GM11168 (cell line): Measurements from ENCODE around the gene SLC22A14.
"Not testable (repeated sequence)": the region's sequence is repeated elsewhere in the genome, so short reads cannot be mapped to it uniquely, and the experiment has no call there.

ENCODE experiments used
- in situ Hi-C: fragments of 300-500 bp; cut with MboI; formaldehyde crosslinking; loops from one replicate; pipeline ENCODE4 v1.12.0; 2022; ENCODE audit warnings: low sequenced_read_pairs; ENCODE audit not compliant: unreplicated experiment

Gene SLC22A14, protein sequence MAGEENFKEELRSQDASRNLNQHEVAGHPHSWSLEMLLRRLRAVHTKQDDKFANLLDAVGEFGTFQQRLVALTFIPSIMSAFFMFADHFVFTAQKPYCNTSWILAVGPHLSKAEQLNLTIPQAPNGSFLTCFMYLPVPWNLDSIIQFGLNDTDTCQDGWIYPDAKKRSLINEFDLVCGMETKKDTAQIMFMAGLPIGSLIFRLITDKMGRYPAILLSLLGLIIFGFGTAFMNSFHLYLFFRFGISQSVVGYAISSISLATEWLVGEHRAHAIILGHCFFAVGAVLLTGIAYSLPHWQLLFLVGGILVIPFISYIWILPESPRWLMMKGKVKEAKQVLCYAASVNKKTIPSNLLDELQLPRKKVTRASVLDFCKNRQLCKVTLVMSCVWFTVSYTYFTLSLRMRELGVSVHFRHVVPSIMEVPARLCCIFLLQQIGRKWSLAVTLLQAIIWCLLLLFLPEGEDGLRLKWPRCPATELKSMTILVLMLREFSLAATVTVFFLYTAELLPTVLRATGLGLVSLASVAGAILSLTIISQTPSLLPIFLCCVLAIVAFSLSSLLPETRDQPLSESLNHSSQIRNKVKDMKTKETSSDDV

GRCh38 chr3:38281895-38282686, at the start of gene SLC22A14:
SLC22A14 (plus strand) TSS chr3:38282294; CDS start chr3:38306027, 23,733 bp downstream.
- in situ Hi-C loops, result no loop called here

DNA sequence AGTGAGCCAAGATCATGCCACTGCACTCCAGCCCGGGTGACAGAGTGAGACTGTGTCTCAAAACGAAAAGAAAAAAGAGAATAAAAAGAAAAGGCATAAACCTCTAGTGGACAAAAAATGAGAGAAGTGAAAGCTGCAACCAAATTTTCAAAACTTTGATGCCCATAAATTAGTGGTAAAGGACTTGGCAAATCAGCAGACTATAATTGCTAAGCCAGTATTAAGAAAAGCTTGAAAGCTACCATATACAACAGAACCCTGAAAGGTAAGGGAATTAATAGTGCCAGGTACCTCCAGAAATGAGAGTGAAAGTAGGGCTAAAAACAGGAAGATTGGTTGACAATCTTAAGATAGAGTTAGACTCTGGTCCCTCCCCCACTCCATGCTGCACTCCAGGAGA, 49.4 kb upstream of the SLC22A14 start:
- in situ Hi-C loops, result no loop called here

DNA sequence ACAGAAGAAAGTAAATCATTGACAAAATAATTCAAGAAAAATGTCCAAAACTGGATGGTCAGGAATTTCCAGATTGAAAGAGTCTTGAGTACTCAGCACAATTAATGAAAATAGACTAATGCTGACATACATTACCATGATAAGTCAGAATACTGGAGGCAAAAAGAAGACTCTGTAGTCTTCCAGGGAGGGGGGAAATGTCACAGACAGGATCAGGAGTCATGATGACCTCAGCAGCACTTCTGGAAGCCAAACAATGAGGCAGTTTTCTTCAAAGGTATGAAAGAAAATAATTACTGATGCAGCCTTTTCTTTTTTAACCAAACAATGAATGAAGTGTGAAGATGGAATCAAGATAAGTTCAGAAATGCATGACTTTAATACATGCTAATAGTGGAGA, 46.6 kb upstream of the SLC22A14 start:
- in situ Hi-C loops, result no loop called here

DNA sequence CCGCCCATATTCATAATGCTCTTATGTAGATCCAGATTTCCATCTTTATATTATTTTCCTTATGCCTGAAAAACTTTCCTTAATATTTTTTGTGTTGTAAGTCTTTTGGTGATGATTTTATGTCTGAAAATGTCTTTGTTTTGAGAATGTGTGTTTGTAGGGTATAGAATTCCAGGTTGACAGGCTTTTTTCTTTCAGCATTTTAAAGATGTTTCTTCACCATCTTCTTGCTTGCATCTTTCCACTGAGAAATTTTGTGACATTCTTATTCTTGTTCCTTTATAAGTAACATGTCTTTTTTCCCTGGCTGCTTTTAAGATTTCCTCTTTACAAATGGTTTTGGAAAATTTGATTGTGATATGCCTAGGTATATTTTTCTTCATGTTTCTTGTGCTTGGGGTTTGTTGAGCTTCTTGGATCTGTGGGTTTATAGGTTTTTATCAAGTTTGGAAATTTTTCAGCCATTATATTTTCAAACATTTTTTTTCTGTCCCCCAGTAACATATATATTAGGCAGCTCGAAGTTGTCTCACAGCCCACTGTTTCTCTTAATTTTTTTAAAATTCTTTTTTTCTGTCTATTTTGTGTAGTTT, 43.6 kb upstream of the SLC22A14 start:
- in situ Hi-C loops, result no loop called here

DNA sequence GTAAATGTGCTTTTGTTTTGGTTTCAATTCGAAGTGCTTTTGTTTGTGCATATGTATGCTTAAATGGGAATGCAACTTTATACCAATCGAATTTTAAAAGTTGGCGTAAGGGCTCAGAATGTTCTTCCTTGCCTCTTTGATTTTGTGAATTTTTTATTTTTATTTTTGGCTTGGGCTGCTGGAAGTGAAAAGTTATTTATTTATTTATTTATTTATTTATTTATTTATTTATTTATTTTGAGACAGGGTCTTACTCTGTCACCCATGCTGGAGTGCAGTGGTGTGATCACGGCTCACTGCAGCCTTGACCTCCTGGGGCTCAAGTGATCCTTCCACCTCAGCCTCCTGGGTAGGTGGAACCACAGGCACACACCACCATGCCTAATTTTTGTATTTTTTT, 39.3 kb upstream of the SLC22A14 start:
- in situ Hi-C loops, result not testable (repeated sequence)

- in situ Hi-C loops, result no loop called here
Observed at GRCh38 chr3:38245930-38246329, 36.2 kb upstream of the SLC22A14 start.

DNA sequence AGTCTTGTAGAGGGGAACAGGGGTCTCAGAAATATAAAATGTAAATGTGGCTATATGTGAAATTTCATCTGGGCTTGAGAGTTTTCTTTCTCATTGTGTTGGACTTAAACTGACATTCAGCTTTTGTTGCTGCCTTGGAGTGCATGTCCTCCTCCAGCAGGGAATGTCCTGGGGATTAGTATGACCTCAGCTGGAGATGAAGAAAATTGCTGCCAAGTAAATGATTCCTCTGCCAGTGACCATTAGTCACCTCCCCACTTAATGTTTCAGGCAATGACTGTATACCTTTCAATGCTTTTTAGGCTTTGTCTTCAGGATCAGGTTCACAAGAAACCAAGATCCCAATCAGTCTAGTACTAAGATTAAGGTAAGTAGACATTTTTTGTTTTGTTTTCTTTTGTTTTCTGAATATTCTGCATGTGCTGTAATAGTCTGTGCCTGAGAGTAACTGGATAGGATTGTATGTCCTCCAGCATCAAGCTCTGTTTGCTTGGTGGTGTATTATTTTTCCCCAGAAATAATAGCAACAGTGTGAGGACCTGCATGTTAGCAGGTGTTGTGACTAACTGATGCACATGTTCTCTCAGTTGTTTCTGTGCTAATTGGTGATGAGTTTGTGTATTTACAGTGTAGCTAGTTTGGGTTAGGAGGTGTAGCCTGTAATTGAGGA, 34.6 kb upstream of the SLC22A14 start:
- in situ Hi-C loops, result no loop called here

GRCh38 chr3:38250198-38250597, 31.9 kb upstream of the SLC22A14 start:
- in situ Hi-C loops, result no loop called here

DNA sequence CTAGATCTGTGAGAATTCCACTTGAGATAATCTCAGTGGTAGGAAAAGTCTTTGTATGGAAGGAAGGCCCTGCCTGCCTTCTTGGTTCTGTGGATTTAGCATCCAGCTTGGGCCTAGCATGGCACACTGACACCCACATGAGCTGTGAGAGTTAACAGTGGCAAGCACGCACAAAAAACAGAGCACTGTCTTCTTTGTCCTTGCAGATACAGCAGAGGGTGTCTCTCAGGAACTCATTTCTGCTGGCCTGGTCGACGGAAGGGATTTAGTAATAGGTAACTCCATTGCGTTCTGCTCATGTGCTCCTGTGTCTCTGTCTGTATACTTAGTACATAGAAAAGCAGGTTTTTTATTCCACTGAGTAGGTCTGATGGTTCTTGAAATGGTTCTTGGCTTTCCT, 30.9 kb upstream of the SLC22A14 start:
- in situ Hi-C loops, result no loop called here

DNA sequence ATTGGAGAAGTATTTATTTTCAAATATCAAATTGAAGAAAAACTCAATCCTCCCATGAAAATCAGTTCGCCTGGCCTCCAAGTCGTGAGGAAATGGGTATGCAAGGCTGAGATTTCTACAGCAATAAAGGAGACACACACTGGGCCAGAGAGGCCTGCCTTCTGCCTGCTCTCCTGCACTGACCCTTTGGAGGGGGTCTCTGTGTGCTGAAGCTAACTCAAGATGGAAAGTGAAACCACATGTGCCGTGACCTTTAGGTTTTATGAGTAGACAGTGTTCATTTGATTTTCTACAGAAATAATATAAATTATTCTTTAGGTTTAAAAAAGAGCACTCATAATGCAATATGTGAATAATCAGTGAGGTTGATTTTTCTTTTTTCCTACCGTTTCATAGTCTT, 28.4 kb upstream of the SLC22A14 start:
- in situ Hi-C loops, result no loop called here

DNA sequence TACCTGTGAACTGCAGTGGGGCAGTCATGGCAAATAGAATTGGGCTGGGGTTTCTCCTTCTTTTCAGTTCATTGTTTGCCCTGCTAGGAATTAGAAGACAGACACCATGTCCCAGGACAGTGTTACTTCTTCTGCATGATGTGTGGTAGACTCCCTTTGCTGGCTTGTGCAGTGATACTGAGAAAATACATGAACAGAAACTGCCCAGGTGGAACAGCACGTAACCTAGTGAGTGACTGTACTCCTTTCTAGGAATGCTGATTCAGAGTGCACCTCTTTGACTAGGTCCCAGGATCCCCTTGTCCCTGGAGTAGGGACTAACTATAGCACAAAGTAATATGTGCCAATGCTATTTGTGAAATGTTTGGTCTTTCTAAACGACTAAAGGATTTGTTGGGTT, 27.2 kb upstream of the SLC22A14 start:
- in situ Hi-C loops, result no loop called here

- in situ Hi-C loops, result no loop called here
Observed at GRCh38 chr3:38255627-38256026, 26.5 kb upstream of the SLC22A14 start.

DNA sequence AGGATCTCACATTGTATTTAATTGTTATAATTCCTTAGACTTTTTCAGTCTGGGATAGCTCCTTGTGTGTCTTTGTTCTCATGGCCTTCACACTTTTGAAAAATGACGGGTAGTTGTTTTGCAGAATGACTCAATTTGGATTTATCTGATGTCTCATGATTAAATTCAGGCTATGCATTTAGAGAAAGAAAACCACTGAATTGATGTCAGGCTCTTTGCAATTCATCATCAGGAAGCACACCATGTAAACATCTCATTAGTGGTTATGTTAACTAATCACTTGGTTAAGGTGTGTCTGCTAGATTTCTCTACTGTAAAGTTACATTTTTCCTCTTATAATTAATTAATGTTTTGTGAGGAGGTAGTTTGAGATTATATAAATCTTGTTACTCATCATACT, 24.5 kb upstream of the SLC22A14 start:
- in situ Hi-C loops, result no loop called here

GRCh38 chr3:38260474-38260873, 21.6 kb upstream of the SLC22A14 start:
- in situ Hi-C loops, result no loop called here

DNA sequence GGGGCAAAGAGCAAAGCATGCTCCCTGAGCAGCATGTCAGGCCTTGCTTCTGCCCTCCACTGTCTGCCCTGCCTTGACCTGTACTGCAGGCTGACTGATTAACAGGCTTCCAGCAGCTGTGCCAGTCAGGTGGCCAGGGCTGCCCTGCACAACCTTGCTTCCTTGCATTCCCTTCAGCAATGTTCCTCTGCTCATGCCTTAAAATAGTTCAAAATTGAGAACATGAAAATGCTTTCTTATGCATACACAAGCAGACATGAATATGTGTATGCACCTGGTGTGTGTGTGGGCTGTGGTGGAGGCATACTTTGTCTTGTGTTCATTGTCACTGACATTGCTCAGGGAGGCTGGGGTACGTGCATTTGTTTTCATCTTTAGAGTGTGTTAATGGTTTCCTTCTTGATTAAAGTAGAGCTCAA, 17.7 kb upstream of the SLC22A14 start:
- in situ Hi-C loops, result no loop called here

- in situ Hi-C loops, result no loop called here
Observed at GRCh38 chr3:38264779-38265178, 17.3 kb upstream of the SLC22A14 start.

GRCh38 chr3:38265604-38266307, 16.3 kb upstream of the SLC22A14 start, which contains the start of gene SLC22A13:
SLC22A13 (plus strand) TSS chr3:38265812; CDS start chr3:38265861, 49 bp downstream.
- in situ Hi-C loops, result no loop called here

GRCh38 chr3:38266810-38267209, 15.3 kb upstream of the SLC22A14 start:
- in situ Hi-C loops, result no loop called here

GRCh38 chr3:38267662-38268061, 14.4 kb upstream of the SLC22A14 start:
- in situ Hi-C loops, result no loop called here
